Stimulated activated CD8-positive, alpha-beta memory T cell treated with anti-CD3 and anti-CD28 coated beads, Interleukin-15, amount 100 ng/mL, for 4 hours (primary cell): ENCODE data around the gene CDK2AP2.

Source experiments
- DNase-seq, 2 donors: peaks; one replicate each; pipeline ENCODE4 v3.0.0-alpha.2; 2020; ENCODE audit warnings: low read depth in 2 of 2

Gene CDK2AP2

DNA sequence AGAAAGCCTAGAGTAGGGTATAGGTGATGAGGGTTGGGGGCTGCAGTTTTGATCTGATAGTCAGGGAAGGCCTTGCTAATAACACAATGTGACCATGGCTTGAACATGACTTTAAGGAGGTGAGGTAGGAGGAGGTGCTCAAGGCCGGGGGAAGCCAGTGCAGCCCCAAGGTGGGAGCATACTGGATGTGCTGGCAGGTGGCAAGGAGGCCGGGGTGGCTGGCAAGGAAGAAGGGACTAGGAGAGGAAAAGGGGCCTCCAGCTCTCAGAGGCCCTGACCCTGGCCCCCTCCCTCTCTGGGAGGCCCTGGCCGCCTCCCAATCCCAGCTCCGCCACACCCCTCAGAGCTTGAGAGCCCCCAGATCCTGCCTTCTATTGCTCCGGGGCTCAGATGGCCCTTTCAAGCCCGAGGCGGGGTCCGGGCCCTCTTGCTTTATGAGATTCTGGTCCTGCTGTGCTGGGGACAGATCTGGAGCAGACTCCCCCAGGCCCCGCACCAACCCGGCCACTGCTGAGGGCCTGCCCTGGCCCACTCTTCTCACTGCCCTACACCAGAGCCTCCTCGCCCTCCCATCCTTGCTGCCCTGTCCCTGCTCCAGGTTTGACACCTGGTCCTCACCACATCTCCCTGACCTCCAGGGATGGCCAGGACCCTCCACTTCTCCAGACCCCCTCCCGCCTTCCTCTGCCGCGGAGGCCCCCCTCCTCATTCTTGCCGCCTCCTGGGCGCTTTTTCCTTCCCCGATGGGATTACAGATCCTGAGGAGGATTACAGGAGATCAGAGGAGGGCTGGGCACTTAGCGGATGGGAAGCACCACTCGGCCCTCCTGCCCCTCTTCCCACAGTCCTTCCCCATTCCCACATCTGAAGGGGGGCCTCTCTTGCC is 4.6 kb downstream of the CDK2AP2 start:
- no peak for DNase-seq

GRCh38 chr11:67502328-67502979 is 5.5 kb downstream of the CDK2AP2 start:
- DNase-seq, result no peak

DNA sequence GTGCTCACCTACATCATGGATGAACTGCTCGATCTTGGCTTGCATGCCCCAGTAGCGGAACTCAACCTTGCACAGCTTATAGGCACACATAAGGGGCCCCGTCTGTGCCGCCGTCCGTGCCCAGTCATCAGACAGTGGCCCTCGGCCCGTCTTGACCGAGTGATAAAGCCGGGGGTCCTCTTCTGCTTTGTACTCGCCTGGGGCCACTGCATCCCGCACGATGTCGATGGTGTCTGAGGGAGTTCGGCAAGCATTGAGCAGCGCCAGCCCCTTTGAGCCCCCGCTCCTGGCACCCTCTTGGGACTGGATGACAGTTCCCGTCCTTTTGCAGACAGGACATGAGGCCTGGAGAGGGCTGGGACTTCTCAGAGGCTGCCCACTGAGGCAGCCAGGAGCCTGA is 6.1 kb downstream of the CDK2AP2 start:
- DNase-seq, result no peak

DNA sequence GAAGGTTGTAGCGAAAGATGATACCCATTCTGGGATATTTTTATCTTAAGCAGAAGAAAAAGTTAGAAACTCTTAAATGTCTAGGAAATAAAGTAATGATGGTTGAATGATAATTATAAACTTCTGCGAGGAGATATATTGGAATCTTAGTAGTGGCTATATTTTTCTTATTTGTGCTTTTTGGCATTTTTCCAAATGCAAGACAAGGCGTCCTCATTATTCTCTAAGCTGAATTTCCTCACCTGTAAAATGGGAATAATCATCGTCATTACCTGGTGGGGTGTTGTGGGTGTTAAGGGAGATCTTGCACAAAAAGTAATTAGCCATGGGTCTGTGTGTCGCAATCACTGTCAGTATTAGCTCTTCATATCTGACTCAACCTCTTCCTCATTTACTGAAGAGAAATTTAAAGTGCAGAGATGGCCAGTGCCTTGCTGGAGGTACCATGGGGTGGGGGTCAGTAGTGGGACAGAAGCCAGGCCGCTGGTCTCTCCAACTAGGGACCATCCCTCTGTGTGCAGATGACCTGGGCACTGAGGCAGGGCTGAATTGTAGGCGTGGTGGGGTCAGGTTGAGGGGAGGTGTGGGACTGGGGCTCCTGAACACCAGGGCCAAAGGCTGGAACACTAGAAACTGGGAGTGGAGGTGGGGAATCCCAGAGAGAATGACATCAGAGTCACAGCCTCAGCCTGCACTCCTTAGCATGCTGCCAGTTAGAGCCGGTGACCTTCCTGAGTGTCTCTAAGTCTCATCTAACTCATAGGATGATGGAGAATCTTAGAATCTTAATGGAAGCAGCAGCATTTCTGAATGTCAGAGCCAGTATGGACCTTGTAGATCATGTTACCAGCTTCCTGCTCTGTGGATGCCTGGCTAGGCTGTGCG is 6.9 kb downstream of the CDK2AP2 start:
- DNase-seq, result no peak

DNA sequence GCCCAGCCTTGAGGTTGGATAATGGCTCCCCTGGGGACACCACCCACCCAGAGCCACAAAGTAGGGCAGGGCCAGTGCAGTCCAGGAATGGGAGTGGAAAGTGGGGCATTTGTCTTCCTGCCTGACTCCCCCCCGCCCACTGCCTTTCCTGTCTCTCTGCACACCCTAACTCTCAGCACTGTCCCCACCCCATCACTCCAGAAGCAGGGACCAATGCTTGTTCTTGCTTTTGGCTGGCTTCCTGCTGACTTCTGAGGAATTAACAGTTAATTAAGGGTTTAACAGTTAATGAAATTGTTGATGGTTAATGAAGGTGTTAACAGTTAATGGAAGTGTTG is 7.5 kb downstream of the CDK2AP2 start:
- no peak for DNase-seq

DNA sequence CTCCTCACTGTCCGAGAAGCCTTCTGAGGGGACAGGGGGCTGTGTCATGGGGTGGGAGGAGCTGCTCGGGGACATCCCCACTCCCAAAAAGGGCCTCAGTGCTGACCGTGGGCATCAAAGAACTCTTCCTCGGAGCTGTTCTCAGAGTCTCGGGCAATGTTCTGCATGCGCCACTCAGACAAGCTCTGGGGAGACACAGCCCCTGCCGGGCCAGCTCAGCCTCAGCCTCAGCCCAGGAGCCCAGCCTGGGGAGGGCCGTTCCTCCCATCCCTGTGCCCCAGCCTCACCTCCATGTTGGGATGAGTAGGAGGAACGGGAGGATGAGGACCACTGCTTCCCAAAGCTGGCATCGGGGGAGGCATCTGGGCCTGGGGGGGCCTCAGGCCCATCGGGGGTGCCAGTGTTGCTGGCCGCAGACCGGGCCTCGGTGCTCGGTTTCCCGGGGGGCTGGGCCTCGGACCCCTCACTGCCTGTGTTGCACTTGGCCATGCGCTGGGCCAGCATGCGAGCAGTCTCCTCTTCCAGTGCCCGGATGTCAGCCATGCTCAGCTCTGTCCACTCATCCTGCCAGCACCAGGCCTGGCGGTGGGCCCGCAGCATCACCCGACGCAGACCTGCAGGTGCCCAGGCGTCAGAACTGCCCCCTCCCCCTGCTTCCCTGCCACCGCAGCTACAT is 8.0 kb downstream of the CDK2AP2 start:
- no peak for DNase-seq

- no peak for DNase-seq
Observed at GRCh38 chr11:67498544-67498972, 9.4 kb downstream of the CDK2AP2 start.

DNA sequence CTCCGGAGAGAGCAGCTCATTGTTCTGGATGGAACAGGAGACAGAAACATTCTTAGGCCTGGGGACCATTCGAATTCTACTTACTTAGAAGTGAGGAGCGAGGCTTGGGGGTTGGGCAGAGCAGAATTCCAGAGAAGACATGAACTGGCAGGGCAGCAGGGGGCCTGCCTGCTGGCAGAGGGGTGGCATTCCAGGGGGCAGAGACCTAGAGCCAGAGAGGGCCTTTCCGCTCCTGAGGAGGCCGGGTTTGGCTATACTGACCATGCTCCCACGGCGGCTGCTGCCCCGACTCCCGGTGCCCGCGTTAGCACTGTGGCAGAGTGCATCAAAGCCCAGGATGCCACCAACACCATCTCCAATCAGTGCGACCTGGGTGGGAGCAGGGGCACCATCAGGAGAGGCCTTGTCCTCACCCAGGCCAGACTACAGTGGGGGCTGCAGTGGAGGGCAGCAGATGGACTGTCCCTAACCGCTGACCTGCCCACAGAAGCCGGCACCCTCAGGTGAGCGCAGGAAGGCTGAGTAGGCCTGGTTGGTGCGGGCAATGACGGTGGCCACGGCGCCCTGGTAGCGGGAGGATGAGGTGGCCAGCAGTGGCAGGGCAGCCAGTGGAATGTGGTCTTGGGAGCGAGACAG is 10.2 kb downstream of the CDK2AP2 start:
- DNase-seq, result no peak

GRCh38 chr11:67496113-67496512 is 11.8 kb downstream of the CDK2AP2 start:
- DNase-seq, result no peak

DNA sequence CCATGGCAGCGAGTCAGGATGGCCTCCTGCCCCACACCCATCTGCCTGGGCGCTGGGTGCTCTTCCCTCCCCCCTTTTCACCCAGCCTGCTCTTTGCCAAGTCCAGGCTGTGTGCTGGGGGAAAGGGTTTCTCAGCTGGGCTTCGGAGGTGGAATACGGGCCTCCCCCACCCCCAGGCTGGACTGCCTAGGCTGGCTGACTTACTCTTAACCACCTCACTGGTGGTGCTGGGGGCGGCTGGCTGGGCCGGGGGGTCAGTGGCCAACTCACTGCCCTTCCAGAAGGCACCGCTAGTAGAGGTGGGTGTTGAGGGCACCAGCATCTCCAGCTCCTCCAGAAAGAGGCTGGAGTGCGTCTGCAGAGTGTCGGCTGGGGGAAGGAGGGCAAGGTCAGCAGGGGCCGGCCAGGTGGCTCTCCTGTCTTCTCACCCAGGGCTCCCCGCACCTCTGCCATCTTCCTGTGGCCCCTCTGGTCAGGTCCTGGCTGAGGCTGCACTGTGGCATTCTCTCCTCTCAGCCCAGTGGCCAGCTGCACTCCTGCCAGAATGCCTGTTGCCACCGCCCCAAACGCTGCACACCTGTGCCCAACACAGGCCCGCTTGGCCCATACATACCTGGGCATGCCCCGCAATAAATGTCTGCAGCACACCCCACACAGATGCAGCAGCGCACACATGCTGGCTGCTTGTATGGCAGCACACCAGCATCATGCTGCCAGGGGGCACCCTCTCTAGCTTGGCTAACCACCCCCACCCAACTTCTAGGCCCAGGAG is 12.5 kb downstream of the CDK2AP2 start:
- no peak for DNase-seq

DNA sequence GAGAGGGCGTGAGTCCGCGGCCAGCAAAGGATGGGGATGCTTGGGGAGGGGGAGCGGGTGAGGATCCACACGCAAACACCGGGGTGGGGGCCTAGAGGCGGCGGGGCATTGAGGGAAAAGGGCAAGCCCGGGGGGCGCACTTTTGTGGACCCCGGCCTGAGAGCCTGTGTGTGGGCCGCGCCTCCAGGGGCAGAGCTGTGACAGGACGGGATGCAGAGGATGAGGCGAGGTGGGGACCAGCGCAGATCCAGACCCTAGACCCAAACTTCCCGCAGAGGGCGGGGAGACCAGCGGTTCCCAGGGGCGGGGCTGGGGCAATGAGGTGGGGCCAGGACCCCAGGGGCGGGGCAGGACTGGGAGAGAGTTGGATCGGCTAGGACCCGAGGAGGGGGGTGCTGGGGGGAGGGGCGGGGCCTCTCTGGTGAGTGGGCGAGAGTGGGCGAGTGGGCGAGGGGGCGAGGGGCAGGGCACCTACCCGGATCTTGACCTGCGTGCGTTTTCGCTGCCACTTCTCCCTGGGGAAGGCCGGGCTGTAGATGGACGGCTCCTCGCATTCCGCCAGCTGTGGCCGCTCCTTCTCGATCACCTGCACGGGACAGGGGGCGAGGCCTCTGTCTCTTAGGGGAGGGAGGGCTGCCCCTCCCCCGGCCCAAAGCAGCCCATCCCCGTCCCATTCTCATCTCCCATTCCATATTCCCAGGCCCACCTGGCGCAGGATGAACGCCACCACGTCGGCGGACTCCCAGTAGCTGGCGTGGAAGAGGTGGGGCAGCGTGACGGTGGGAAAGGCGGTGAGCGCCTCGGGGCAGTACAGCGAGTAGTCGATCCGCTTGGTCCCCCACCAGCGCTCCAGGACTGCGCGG is 13.4 kb downstream of the CDK2AP2 start:
- no peak for DNase-seq

DNA sequence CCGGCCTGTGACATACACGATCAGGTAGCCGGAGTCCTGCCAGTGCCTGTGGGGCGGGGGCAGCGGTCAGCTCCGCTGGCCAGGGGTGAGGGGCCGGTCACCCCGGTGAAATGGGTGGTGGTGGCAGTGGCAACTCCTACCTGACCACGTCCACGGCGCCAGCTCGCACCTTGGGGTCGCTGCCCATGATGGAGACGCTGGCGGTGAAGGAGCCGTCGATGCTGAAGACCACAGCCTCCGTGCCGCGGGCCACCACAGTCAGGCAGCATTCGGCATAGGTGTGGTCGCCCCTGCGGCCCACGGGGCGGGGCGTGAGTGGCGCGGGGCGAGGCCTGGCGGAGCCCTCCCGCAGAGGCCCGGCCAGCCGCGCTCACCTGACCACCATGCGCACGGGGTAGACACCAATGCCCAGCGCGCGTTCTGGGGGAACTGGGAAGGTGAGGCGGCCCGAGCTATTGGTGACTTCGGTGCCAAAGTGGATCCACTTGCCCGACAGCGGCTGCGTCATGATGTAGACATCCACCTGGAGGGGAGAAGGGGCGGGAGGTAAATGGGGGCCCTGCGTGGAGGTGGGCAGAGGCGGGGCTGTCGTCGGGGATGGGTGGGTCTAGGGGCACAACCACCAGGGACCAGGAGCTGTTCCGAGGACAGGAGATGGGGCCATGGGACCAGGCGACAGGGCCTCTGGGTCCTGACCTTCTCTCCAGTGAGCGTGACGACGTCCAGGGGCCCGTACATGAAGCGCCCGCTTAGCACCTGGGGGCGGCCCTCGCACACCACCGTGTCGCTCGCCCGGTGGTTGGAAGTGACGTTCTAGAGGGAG is 14.2 kb downstream of the CDK2AP2 start:
- DNase-seq, result no peak

GRCh38 chr11:67492801-67493547 is 15.0 kb downstream of the CDK2AP2 start:
- DNase-seq, result no peak

- no peak for DNase-seq
Observed at GRCh38 chr11:67492069-67492727, 15.8 kb downstream of the CDK2AP2 start.

GRCh38 chr11:67491276-67492068 is 16.5 kb downstream of the CDK2AP2 start:
- no peak for DNase-seq

GRCh38 chr11:67490727-67491065 is 17.3 kb downstream of the CDK2AP2 start:
- DNase-seq, result no peak
